HCT116 (cell line): ENCODE data around the gene FHL2. TPM values are rescaled to one million over a fixed set of nuclear protein-coding genes. Genes with fewer than 3 reads are reported as not detected.

ENCODE experiments used
- ATAC-seq: fragments of 200-7000 bp; cut with Tn5 transposase; 2 replicates; pipeline ENCODE4 v1.9.1; 2020; ENCODE audit warnings: mild to moderate bottlenecking, moderate library complexity
- BruUV-seq: library from RNA; stranded (reverse); fragments of 400-500 nt; replicated peaks from 2 replicates; lab custom pipeline; 2021; lab: Mats Ljungman, UMichigan
- CTCF ChIA-PET: fragments of 300-600 bp; sonication (Branson Sonifier 250); formaldehyde crosslinking; loops from one replicate; lab custom pipeline; 2021; ENCODE audit warnings: antibody characterized with exemption; lab: Charles Lee
- POLR2A ChIA-PET: fragments of 300-600, 350-600 bp; sonication (Branson Sonifier 250); formaldehyde crosslinking; loops from one replicate; lab custom pipeline; 2021; ENCODE audit warnings: antibody characterized with exemption; lab: Charles Lee
- RAD21 ChIA-PET, 2 experiments: fragments of 300-600 bp; sonication (Branson Sonifier 250); formaldehyde crosslinking; loops; one replicate each; lab custom pipeline; 2023; ENCODE audit warnings: low total read pairs in 2 of 2; ENCODE audit not compliant: uncharacterized antibody in 2 of 2, unreplicated experiment in 2 of 2, low non-redundant PET in 1 of 2; lab: Charles Lee
- DNase-seq: peaks from one replicate; pipeline ENCODE4 v3.0.0-alpha.2; 2010; ENCODE audit warnings: low read depth, low spot score
- H2AFZ ChIP-seq: fragments of 200-600 bp; shearing (Covaris generic), sonication (generic); 2 replicates; pipeline ENCODE4 v1.6.1; 2017; ENCODE audit warnings: low read depth, mixed run types, mixed read lengths, antibody characterized with exemption, low read length; ENCODE audit not compliant: poor library complexity, severe bottlenecking
- H3K27ac ChIP-seq: 2 replicates; pipeline ENCODE4 v1.5.1; 2012; ENCODE audit warnings: low read depth, low read length
- H3K27me3 ChIP-seq: fragments of 200-600 bp; sonication (generic); 2 replicates; pipeline ENCODE4 v1.6.1; 2016; ENCODE audit warnings: mixed run types, low read length, mixed read lengths; ENCODE audit not compliant: insufficient read depth
- H3K36me3 ChIP-seq, 2 experiments: fragments of 200-500 bp in 1 of 2; fragments of 200-600 bp in 1 of 2; sonication (Bioruptor generic) in 1 of 2; sonication (generic) in 1 of 2; 2 replicates each; pipeline versions ENCODE4 v1.5.1 to v1.6.1; 2014 to 2016; ENCODE audit warnings: low read length in 2 of 2, inconsistent platforms in 1 of 2, mixed read lengths in 1 of 2, mixed run types in 1 of 2; ENCODE audit not compliant: insufficient read depth in 2 of 2, control insufficient read depth in 1 of 2
- H3K4me1 ChIP-seq, 2 experiments: fragments of 200-600 bp in 1 of 2; sonication (generic) in 1 of 2; 2 replicates each; pipeline versions ENCODE4 v1.5.1 to v1.6.1; 2012 to 2017; ENCODE audit warnings: low read length in 2 of 2, inconsistent platforms in 1 of 2, mild to moderate bottlenecking in 1 of 2, mixed read lengths in 1 of 2, mixed run types in 1 of 2, moderate library complexity in 1 of 2; ENCODE audit not compliant: insufficient read depth in 2 of 2, control insufficient read depth in 1 of 2
- H3K4me2 ChIP-seq: fragments of 200-600 bp; sonication (generic); 2 replicates; pipeline ENCODE4 v1.6.1; 2017; ENCODE audit warnings: mixed run types, low read length, mixed read lengths
- H3K4me3 ChIP-seq, 2 experiments: fragments of 200-600 bp in 1 of 2; sonication (generic) in 1 of 2; replicated peaks in 1 of 2; 2 replicates each; pipeline ENCODE4 v1.5.1; 2011 to 2016; ENCODE audit warnings: low read length in 2 of 2, control low read depth in 1 of 2, low read depth in 1 of 2, mild to moderate bottlenecking in 1 of 2, mixed read lengths in 1 of 2, mixed run types in 1 of 2
- H3K79me2 ChIP-seq: fragments of 200-600 bp; sonication (generic); 2 replicates; pipeline ENCODE4 v1.6.1; 2017; ENCODE audit warnings: mild to moderate bottlenecking, mixed run types, low read length, moderate library complexity, mixed read lengths; ENCODE audit not compliant: insufficient read depth
- H3K9ac ChIP-seq: fragments of 200-600 bp; sonication (generic); 2 replicates; pipeline ENCODE4 v1.6.1; 2016; ENCODE audit warnings: low read length, mixed read lengths
- H3K9me2 ChIP-seq: fragments of 200-600 bp; sonication (generic), shearing (Covaris generic); 2 replicates; pipeline ENCODE4 v1.6.1; 2017; ENCODE audit warnings: mixed run types, mild to moderate bottlenecking, moderate library complexity; ENCODE audit not compliant: insufficient read depth
- H3K9me3 ChIP-seq, 2 experiments: fragments of 200-500 bp in 1 of 2; fragments of 200-600 bp in 1 of 2; sonication (Bioruptor generic) in 1 of 2; sonication (generic) in 1 of 2; 2 replicates each; pipeline ENCODE4 v1.6.1; 2014 to 2017; ENCODE audit warnings: low read length in 2 of 2, mixed read lengths in 2 of 2, inconsistent platforms in 1 of 2, low read depth in 1 of 2, mild to moderate bottlenecking in 1 of 2, mixed run types in 1 of 2, moderate library complexity in 1 of 2; ENCODE audit not compliant: control insufficient read depth in 1 of 2, insufficient read depth in 1 of 2
- H4K20me1 ChIP-seq: fragments of 200-600 bp; sonication (generic), shearing (Covaris generic); 2 replicates; pipeline ENCODE4 v1.6.1; 2017; ENCODE audit warnings: mixed run types, mild to moderate bottlenecking, moderate library complexity; ENCODE audit not compliant: insufficient read depth
- CBX3 ChIP-seq: IDR thresholded peaks from 2 replicates; pipeline ENCODE4 v1.6.1; 2012; ENCODE audit warnings: low read depth
- CEBPB ChIP-seq: IDR thresholded peaks from 2 replicates; pipeline ENCODE4 v1.6.1; 2012; ENCODE audit warnings: low read depth
- EGR1 ChIP-seq: IDR thresholded peaks from 2 replicates; pipeline ENCODE4 v1.6.1; 2012; ENCODE audit warnings: low read depth
- ELF1 ChIP-seq: IDR thresholded peaks from 2 replicates; pipeline ENCODE4 v1.6.1; 2012; ENCODE audit warnings: low read depth, borderline replicate concordance
- EZH2 ChIP-seq: fragments of 200-600 bp; sonication (generic); IDR thresholded peaks from 2 replicates; pipeline ENCODE4 v1.6.1; 2017; ENCODE audit warnings: antibody characterized with exemption, mixed run types
- EZH2phosphoT487 ChIP-seq: fragments of 200-600 bp; IDR thresholded peaks from 2 replicates; pipeline ENCODE4 v1.6.1; 2018; ENCODE audit warnings: antibody characterized with exemption, borderline replicate concordance
- FOSL1 ChIP-seq: IDR thresholded peaks from 2 replicates; pipeline ENCODE4 v1.6.1; 2012; ENCODE audit warnings: low read depth
- JUND ChIP-seq: IDR thresholded peaks from 2 replicates; pipeline ENCODE4 v1.6.1; 2012
- POLR2A ChIP-seq: IDR thresholded peaks from 2 replicates; pipeline ENCODE4 v1.7.0; 2011; ENCODE audit warnings: borderline replicate concordance; ENCODE audit not compliant: insufficient read depth, insufficient read length; ENCODE audit errors: extremely low read depth
- POLR2AphosphoS5 ChIP-seq: IDR thresholded peaks from 2 replicates; pipeline ENCODE4 v1.6.1; 2011; ENCODE audit warnings: mild to moderate bottlenecking, low read depth, low read length, moderate library complexity
- RAD21 ChIP-seq: IDR thresholded peaks from 2 replicates; pipeline ENCODE4 v1.6.1; 2012; ENCODE audit warnings: low read depth, mild to moderate bottlenecking
- SIN3A ChIP-seq: IDR thresholded peaks from 2 replicates; pipeline ENCODE4 v1.6.1; 2012; ENCODE audit warnings: low read depth
- SP1 ChIP-seq: IDR thresholded peaks from 2 replicates; pipeline ENCODE4 v1.6.1; 2012; ENCODE audit warnings: low read depth
- SRF ChIP-seq: IDR thresholded peaks from 2 replicates; pipeline ENCODE4 v1.6.1; 2012; ENCODE audit warnings: low read depth
- TCF7L2 ChIP-seq: IDR thresholded peaks from 2 replicates; pipeline ENCODE4 v1.7.0; 2011; ENCODE audit warnings: borderline replicate concordance, inconsistent platforms; ENCODE audit not compliant: insufficient read depth, insufficient read length; ENCODE audit errors: extremely low read depth
- YY1 ChIP-seq: IDR thresholded peaks from 2 replicates; pipeline ENCODE4 v1.6.1; 2011; ENCODE audit warnings: low read length, low read depth, moderate library complexity, mild to moderate bottlenecking; ENCODE audit not compliant: insufficient replicate concordance; ENCODE audit errors: extremely low read depth
- ZFX ChIP-seq: fragments of 450-650 bp; IDR thresholded peaks from 2 replicates; pipeline ENCODE4 v1.6.1; 2017
- ZNF274 ChIP-seq: fragments of 200-500 bp; sonication (Bioruptor generic); IDR thresholded peaks from 2 replicates; pipeline ENCODE4 v1.6.1; 2014; ENCODE audit warnings: mild to moderate bottlenecking, low read depth, low read length, inconsistent platforms
- intact Hi-C: fragments of 100-400 bp; cut with micrococcal nuclease; formaldehyde crosslinking; loops from 2 replicates; pipeline ENCODE4 v1.10.0; 2022
- total RNA-seq: library from RNA; stranded (reverse); gene quantifications from one replicate; pipeline ENCODE4 v1.2.1, GENCODE V29; 2021; ENCODE audit not compliant: unreplicated experiment
- TF ChIP-seq, protein P1 (sequence below): IDR thresholded peaks from 2 replicates; pipeline ENCODE4 v1.6.1; 2012
- TF ChIP-seq, protein P2 (sequence below), 3 experiments: fragments of 200-600 bp in 1 of 3; sonication (generic) in 1 of 3; IDR thresholded peaks in 2 of 3; conservative IDR thresholded peaks in 1 of 3; 2 replicates each; pipeline ENCODE4 v1.5.1; 2012 to 2017; ENCODE audit warnings: low read depth in 2 of 3, low read length in 2 of 3, antibody characterized with exemption in 1 of 3, borderline replicate concordance in 1 of 3, control low read depth in 1 of 3, mild to moderate bottlenecking in 1 of 3, mixed read lengths in 1 of 3, mixed run types in 1 of 3, moderate library complexity in 1 of 3; ENCODE audit not compliant: insufficient read depth in 1 of 3
- TF ChIP-seq, protein P3 (sequence below): IDR thresholded peaks from 2 replicates; pipeline ENCODE4 v1.6.1; 2012; ENCODE audit warnings: low read depth
- TF ChIP-seq, protein P4 (sequence below): IDR thresholded peaks from 2 replicates; pipeline ENCODE4 v1.6.1; 2012

FHL2 gene
- total RNA-seq, 1 experiment from 2014 or later = 86.6 TPM

DNA sequence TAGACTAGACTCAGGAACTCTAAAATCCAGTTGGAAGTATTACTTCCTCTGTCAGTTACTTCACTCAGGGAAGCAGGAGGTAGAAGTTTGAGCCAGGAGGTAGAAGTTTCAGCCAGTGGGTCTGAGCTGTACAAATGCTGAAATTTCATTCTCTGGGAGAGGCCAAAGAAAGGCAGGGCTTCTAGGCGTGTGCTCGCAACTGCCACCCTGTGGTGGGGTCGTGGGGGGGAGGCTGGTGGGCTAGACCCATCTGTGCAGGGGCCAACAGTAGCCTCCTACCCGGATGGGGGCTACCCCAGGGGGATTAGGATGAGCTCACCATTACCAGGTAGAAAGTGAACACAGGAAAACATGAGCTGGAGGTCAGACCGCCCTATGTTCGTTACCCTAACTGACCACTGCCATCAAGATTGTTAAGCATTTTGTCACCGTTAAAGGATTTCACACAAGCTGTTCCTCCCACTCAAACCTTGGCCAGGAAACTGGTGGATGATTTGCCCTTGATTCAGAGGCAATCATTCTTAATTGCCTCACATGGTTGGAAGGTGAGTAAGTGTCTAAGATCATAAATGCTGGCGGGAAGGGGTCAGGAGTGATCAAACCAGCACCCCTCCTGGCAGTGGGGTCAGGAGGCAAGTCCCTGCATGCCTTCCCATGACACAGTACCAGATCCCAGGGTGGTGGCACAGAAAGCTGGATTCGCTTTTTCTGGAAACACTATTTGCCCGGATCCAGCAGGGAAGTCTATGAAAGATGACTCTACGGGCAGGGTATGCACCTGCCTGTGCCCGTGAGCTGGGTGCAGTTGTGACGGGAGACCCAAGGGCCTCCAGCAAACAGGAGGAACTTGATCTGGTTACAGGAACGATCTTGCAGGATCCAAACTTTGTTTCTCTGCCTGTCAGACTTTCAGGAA, 5.2 kb upstream of the FHL2 start:
- Histone ChIP-seq H3K4me3 (peak overlapping the region; percentile 13 to 50), H2AFZ (peak overlapping the region; percentile 41), H3K79me2 (no peaks in the 10 kb centered on the region), H3K9me3 (no peaks in the 10 kb centered on the region), H3K9me2 (no peaks in the 10 kb centered on the region), H3K9ac (peak overlapping the region; percentile 53), H3K36me3 (no peaks in the 10 kb centered on the region), H3K27ac (peak overlapping the region; percentile 83), H3K4me1 (peaks cover 30 to 59% of the 10 kb centered on the region in 2 experiments), H3K4me2 (peak overlapping the region; percentile 70), H4K20me1 (no peaks in the 10 kb centered on the region), H3K27me3 (no peaks in the 10 kb centered on the region)
- ChIA-PET RAD21 (no interaction called here), POLR2A (interaction anchor here (0.8 to 2.1 kb wide), 9 partner anchors 9 to 115 kb away, joined by 3 to 11 read pairs (median 5); no protein-coding TSS in a partner anchor), CTCF (interaction anchor here (1.2 to 2.1 kb wide), 5 partner anchors 9 to 117 kb away, joined by 3 to 10 read pairs (median 6); no protein-coding TSS in a partner anchor)
- BruUV-seq = TSS peak; percentile 85
- ATAC-seq (peak; percentile 84), DNase-seq (peak; percentile 93)
- intact Hi-C loops = loop anchor here (1.0 to 5.0 kb wide), 2 partner anchors 51 to 67 kb away; partner anchors contain the start of gene C2orf49
- TF ChIP-seq SP1 = peak; percentile 97
- no peak for TF ChIP-seq ZNF274
- TF ChIP-seq SRF = peak; percentile 78
- no peak for TF ChIP-seq POLR2A
- TF ChIP-seq EGR1 = peak; percentile 94
- TF ChIP-seq, protein P1, sequence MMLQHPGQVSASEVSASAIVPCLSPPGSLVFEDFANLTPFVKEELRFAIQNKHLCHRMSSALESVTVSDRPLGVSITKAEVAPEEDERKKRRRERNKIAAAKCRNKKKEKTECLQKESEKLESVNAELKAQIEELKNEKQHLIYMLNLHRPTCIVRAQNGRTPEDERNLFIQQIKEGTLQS = no peak; the same call in 1 of the 2 replicates
- peak; percentile 98 for TF ChIP-seq FOSL1
- TF ChIP-seq, protein P2, sequence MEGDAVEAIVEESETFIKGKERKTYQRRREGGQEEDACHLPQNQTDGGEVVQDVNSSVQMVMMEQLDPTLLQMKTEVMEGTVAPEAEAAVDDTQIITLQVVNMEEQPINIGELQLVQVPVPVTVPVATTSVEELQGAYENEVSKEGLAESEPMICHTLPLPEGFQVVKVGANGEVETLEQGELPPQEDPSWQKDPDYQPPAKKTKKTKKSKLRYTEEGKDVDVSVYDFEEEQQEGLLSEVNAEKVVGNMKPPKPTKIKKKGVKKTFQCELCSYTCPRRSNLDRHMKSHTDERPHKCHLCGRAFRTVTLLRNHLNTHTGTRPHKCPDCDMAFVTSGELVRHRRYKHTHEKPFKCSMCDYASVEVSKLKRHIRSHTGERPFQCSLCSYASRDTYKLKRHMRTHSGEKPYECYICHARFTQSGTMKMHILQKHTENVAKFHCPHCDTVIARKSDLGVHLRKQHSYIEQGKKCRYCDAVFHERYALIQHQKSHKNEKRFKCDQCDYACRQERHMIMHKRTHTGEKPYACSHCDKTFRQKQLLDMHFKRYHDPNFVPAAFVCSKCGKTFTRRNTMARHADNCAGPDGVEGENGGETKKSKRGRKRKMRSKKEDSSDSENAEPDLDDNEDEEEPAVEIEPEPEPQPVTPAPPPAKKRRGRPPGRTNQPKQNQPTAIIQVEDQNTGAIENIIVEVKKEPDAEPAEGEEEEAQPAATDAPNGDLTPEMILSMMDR (IDR thresholded peaks at IDR 0.05 in 2 of 3, conservative IDR thresholded peaks at IDR 0.05 in 1 of 3; ENCODE audit: borderline replicate concordance in 1 of 3, insufficient read depth in 1 of 3, low read depth in 2 of 3, low read length in 2 of 3) = peak; percentile 21 to 69 (median 68); a peak in 5 of 6 replicates
- peak; percentile 95 for TF ChIP-seq JUND
- no peak for TF ChIP-seq ZFX
- TF ChIP-seq EZH2phosphoT487 = no peak
- no peak for TF ChIP-seq EZH2
- TF ChIP-seq, protein P3, sequence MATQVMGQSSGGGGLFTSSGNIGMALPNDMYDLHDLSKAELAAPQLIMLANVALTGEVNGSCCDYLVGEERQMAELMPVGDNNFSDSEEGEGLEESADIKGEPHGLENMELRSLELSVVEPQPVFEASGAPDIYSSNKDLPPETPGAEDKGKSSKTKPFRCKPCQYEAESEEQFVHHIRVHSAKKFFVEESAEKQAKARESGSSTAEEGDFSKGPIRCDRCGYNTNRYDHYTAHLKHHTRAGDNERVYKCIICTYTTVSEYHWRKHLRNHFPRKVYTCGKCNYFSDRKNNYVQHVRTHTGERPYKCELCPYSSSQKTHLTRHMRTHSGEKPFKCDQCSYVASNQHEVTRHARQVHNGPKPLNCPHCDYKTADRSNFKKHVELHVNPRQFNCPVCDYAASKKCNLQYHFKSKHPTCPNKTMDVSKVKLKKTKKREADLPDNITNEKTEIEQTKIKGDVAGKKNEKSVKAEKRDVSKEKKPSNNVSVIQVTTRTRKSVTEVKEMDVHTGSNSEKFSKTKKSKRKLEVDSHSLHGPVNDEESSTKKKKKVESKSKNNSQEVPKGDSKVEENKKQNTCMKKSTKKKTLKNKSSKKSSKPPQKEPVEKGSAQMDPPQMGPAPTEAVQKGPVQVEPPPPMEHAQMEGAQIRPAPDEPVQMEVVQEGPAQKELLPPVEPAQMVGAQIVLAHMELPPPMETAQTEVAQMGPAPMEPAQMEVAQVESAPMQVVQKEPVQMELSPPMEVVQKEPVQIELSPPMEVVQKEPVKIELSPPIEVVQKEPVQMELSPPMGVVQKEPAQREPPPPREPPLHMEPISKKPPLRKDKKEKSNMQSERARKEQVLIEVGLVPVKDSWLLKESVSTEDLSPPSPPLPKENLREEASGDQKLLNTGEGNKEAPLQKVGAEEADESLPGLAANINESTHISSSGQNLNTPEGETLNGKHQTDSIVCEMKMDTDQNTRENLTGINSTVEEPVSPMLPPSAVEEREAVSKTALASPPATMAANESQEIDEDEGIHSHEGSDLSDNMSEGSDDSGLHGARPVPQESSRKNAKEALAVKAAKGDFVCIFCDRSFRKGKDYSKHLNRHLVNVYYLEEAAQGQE = no peak
- TF ChIP-seq CBX3 = peak; percentile 93
- TF ChIP-seq TCF7L2 = no peak
- TF ChIP-seq CEBPB = peak; percentile 88
- TF ChIP-seq SIN3A = peak; percentile 87
- TF ChIP-seq, protein P4, sequence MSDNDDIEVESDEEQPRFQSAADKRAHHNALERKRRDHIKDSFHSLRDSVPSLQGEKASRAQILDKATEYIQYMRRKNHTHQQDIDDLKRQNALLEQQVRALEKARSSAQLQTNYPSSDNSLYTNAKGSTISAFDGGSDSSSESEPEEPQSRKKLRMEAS = peak; percentile 90
- no peak for TF ChIP-seq ELF1
- TF ChIP-seq YY1 = no peak
- peak; percentile 37 for TF ChIP-seq RAD21
- TF ChIP-seq POLR2AphosphoS5 = peak; percentile 75
